Neural cell (in vitro differentiated cells): ENCODE measurements around the gene BEND5. TPM values are rescaled to one million over a fixed set of nuclear protein-coding genes. Genes with fewer than 3 reads are reported as not detected.

Experiments
- H2AFZ ChIP-seq: fragments of 200-600, 300-800 bp; sonication (generic), shearing (Covaris generic); 2 replicates; pipeline ENCODE4 v1.6.0; 2014; ENCODE audit warnings: low read depth, mild to moderate bottlenecking, antibody characterized with exemption, low read length, moderate library complexity
- H3F3A ChIP-seq: fragments of 200-600 bp; shearing (Covaris generic); 2 replicates; pipeline ENCODE4 v1.6.1; 2016; ENCODE audit warnings: mild to moderate bottlenecking, moderate library complexity, mixed read lengths, antibody characterized with exemption, low read length; ENCODE audit not compliant: insufficient read depth, poor library complexity, severe bottlenecking
- H3K27ac ChIP-seq: fragments of 200-600, 300-800 bp; sonication (generic), shearing (Covaris generic); 2 replicates; pipeline ENCODE4 v1.5.1; 2014; ENCODE audit warnings: mild to moderate bottlenecking, low read length, moderate library complexity
- H3K27me3 ChIP-seq: fragments of 300-800, 200-600 bp; sonication (generic), shearing (Covaris generic); 2 replicates; pipeline ENCODE4 v1.6.0; 2014; ENCODE audit warnings: mild to moderate bottlenecking, low read depth, low read length, moderate library complexity; ENCODE audit not compliant: insufficient read depth
- H3K36me3 ChIP-seq: fragments of 300-800, 200-600 bp; sonication (generic), shearing (Covaris generic); 2 replicates; pipeline ENCODE4 v1.5.1; 2014; ENCODE audit warnings: mild to moderate bottlenecking, antibody characterized with exemption, low read length, moderate library complexity; ENCODE audit not compliant: insufficient read depth
- H3K4me2 ChIP-seq: fragments of 300-800, 200-600 bp; sonication (generic), shearing (Covaris generic); 2 replicates; pipeline ENCODE4 v1.6.0; 2014; ENCODE audit warnings: mild to moderate bottlenecking, low read length
- H3K4me3 ChIP-seq: fragments of 300-800, 200-600 bp; sonication (generic), shearing (Covaris generic); 2 replicates; pipeline ENCODE4 v1.5.1; 2014; ENCODE audit warnings: mild to moderate bottlenecking, low read length, moderate library complexity
- H3K79me2 ChIP-seq: fragments of 200-600 bp; shearing (Covaris generic); replicated peaks from 2 replicates; pipeline ENCODE4 v1.6.0; 2014; ENCODE audit warnings: mild to moderate bottlenecking, low read length, moderate library complexity; ENCODE audit not compliant: insufficient read depth
- H3K9ac ChIP-seq: fragments of 300-800, 200-600 bp; sonication (generic), shearing (Covaris generic); 2 replicates; pipeline ENCODE4 v1.6.1; 2016; ENCODE audit warnings: mild to moderate bottlenecking, low read length, mixed read lengths
- H3K9me2 ChIP-seq: fragments of 200-600 bp; shearing (Covaris generic); 2 replicates; pipeline ENCODE4 v1.6.1; 2016; ENCODE audit warnings: mild to moderate bottlenecking, low read length, mixed read lengths; ENCODE audit not compliant: insufficient read depth
- H3K9me3 ChIP-seq: fragments of 200-600, 300-800 bp; sonication (generic), shearing (Covaris generic); 2 replicates; pipeline ENCODE4 v1.6.1; 2016; ENCODE audit warnings: mild to moderate bottlenecking, mixed run types, low read length, moderate library complexity, mixed read lengths
- H4K20me1 ChIP-seq: fragments of 200-600 bp; shearing (Covaris generic); 2 replicates; pipeline ENCODE4 v1.6.1; 2016; ENCODE audit warnings: mild to moderate bottlenecking, mixed run types; ENCODE audit not compliant: insufficient read depth
- CTCF ChIP-seq: fragments of 450-650 bp; IDR thresholded peaks from 2 replicates; pipeline ENCODE4 v1.5.1; 2014; ENCODE audit warnings: antibody characterized with exemption, mild to moderate bottlenecking, moderate library complexity; ENCODE audit not compliant: poor library complexity, severe bottlenecking
- EP300 ChIP-seq: fragments of 450-650 bp; conservative IDR thresholded peaks from 2 replicates; pipeline ENCODE4 v1.6.1; 2014; ENCODE audit warnings: antibody characterized with exemption, mild to moderate bottlenecking, moderate library complexity; ENCODE audit not compliant: poor library complexity, severe bottlenecking
- EZH2 ChIP-seq: fragments of 200-600, 300-800 bp; shearing (Covaris generic), sonication (generic); IDR thresholded peaks from 2 replicates; pipeline ENCODE4 v1.6.1; 2014; ENCODE audit warnings: antibody characterized with exemption, low read length, borderline replicate concordance, mild to moderate bottlenecking; ENCODE audit not compliant: insufficient read depth, poor library complexity, severe bottlenecking
- MXI1 ChIP-seq: fragments of 450-650 bp; conservative IDR thresholded peaks from 2 replicates; pipeline ENCODE4 v1.6.1; 2014; ENCODE audit warnings: antibody characterized with exemption, mild to moderate bottlenecking; ENCODE audit not compliant: poor library complexity, severe bottlenecking
- POLR2AphosphoS5 ChIP-seq: IDR thresholded peaks from 2 replicates; pipeline ENCODE4 v1.6.1; 2012
- RAD21 ChIP-seq: fragments of 450-650 bp; conservative IDR thresholded peaks from 2 replicates; pipeline ENCODE4 v1.6.1; 2014; ENCODE audit warnings: antibody characterized with exemption, mild to moderate bottlenecking, moderate library complexity
- REST ChIP-seq: IDR thresholded peaks from 2 replicates; pipeline ENCODE4 v1.6.1; 2012; ENCODE audit warnings: borderline replicate concordance
- SMC3 ChIP-seq: fragments of 450-650 bp; conservative IDR thresholded peaks from 2 replicates; pipeline ENCODE4 v1.6.1; 2014; ENCODE audit warnings: antibody characterized with exemption, mild to moderate bottlenecking, moderate library complexity; ENCODE audit not compliant: poor library complexity
- TAF1 ChIP-seq: IDR thresholded peaks from 2 replicates; pipeline ENCODE4 v1.6.1; 2012; ENCODE audit warnings: low read depth
- polyA plus RNA-seq: library from polyadenylated mRNA; depleted of rRNA; stranded (reverse); fragments of >200 nt; gene quantifications from 2 replicates; pipeline ENCODE4 v1.2.3, GENCODE V29; 2014

Gene BEND5
- polyA plus RNA-seq, 1 donor from 2014 or later = 64.9 TPM

GRCh38 chr1:48753293-48753692, 23.4 kb downstream of the BEND5 start:
- Histone ChIP-seq H4K20me1 (no peaks in the 10 kb centered on the region), H3K27me3 (no peaks in the 10 kb centered on the region), H3K36me3 (peaks cover 15% of the 10 kb centered on the region), H3K9ac (no peak overlapping the region), H2AFZ (no peak overlapping the region), H3K9me2 (no peaks in the 10 kb centered on the region), H3K4me3 (no peak overlapping the region), H3K79me2 (no peaks in the 10 kb centered on the region), H3K4me2 (no peak overlapping the region), H3F3A (no peaks in the 10 kb centered on the region), H3K27ac (no peak overlapping the region), H3K9me3 (no peaks in the 10 kb centered on the region)
- TF ChIP-seq TAF1 (no peak), SMC3 (no peak), CTCF (no peak), EZH2 (no peak), RAD21 (no peak), MXI1 (no peak), EP300 (no peak), POLR2AphosphoS5 (no peak), REST (no peak)

GRCh38 chr1:48750109-48750508, 26.6 kb downstream of the BEND5 start:
- Histone ChIP-seq H2AFZ (no peak overlapping the region), H3K4me2 (no peak overlapping the region), H3K9ac (no peak overlapping the region), H3K27me3 (no peaks in the 10 kb centered on the region), H3K27ac (no peak overlapping the region), H3K36me3 (peaks cover 11% of the 10 kb centered on the region), H3K4me3 (no peak overlapping the region), H3K79me2 (peaks cover 4% of the 10 kb centered on the region), H3F3A (no peaks in the 10 kb centered on the region), H3K9me3 (no peaks in the 10 kb centered on the region), H4K20me1 (no peaks in the 10 kb centered on the region), H3K9me2 (no peaks in the 10 kb centered on the region)
- TF ChIP-seq EZH2 (no peak), EP300 (no peak), POLR2AphosphoS5 (no peak), RAD21 (no peak), SMC3 (no peak), MXI1 (no peak), CTCF (no peak), TAF1 (no peak), REST (no peak)
